D721Med (cell line): Measurements from ENCODE around the gene TMCO5A.

Experiments
- DNase-seq: peaks from one replicate; pipeline ENCODE4 v3.0.0; 2011; ENCODE audit warnings: low spot score; ENCODE audit not compliant: insufficient read length
- FAIRE-seq: peaks from 2 replicates; lab custom pipeline; 2011; peaks lifted over from hg19 to GRCh38; lab: Jason Lieb, UNC
- TF ChIP-seq, protein P1 (sequence below): IDR thresholded peaks from 2 replicates; pipeline ENCODE4 v1.5.1; 2012; ENCODE audit warnings: mild to moderate bottlenecking, control low read depth; ENCODE audit not compliant: insufficient read depth; ENCODE audit errors: missing control alignments

The TMCO5A gene

GRCh38 chr15:37934340-37934739 is at the start of gene TMCO5A:
Gene TMCO5A (plus strand): TSS chr15:37934640. CDS start chr15:37936324, 1,684 bp downstream.
- FAIRE-seq (no peak), DNase-seq (no peak)
- TF ChIP-seq, protein P1, sequence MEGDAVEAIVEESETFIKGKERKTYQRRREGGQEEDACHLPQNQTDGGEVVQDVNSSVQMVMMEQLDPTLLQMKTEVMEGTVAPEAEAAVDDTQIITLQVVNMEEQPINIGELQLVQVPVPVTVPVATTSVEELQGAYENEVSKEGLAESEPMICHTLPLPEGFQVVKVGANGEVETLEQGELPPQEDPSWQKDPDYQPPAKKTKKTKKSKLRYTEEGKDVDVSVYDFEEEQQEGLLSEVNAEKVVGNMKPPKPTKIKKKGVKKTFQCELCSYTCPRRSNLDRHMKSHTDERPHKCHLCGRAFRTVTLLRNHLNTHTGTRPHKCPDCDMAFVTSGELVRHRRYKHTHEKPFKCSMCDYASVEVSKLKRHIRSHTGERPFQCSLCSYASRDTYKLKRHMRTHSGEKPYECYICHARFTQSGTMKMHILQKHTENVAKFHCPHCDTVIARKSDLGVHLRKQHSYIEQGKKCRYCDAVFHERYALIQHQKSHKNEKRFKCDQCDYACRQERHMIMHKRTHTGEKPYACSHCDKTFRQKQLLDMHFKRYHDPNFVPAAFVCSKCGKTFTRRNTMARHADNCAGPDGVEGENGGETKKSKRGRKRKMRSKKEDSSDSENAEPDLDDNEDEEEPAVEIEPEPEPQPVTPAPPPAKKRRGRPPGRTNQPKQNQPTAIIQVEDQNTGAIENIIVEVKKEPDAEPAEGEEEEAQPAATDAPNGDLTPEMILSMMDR, result no peak

GRCh38 chr15:37885651-37886050 is 48.8 kb upstream of the TMCO5A start:
- TF ChIP-seq, protein P1, result no peak
- FAIRE-seq (no peak), DNase-seq (no peak)

DNA sequence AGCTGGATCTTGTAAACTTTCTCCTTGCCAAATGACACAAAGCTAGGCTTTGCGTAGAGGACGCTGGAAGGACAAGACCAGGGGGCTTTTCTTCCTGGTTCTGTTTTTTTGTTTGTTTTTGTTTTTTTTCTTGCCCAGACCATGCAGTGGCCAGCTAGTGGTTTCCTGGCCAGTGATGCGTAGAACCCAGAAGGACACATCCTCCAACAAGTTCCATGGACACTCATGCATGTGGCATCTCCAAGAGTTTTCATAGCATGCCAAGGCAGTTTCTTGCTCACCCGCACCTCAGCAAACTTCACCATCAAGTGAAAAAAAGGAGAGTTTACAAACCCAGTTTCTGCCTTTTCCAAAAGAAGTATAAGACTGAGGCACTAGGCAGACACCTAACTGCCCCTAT is 46.1 kb upstream of the TMCO5A start:
- TF ChIP-seq, protein P1, result no peak
- FAIRE-seq, result no peak
- DNase-seq, result no peak

GRCh38 chr15:37891766-37892368 is 42.6 kb upstream of the TMCO5A start:
- DNase-seq (no peak), FAIRE-seq (no peak)
- TF ChIP-seq, protein P1, result peak; percentile 64

GRCh38 chr15:37893309-37893708 is 41.1 kb upstream of the TMCO5A start:
- TF ChIP-seq, protein P1, result no peak
- FAIRE-seq, result no peak
- no peak for DNase-seq

- FAIRE-seq (no peak), DNase-seq (no peak)
- TF ChIP-seq, protein P1, result no peak
These were observed 36.1 kb upstream of the TMCO5A start for GRCh38 chr15:37898362-37898761.
